ENCODE measurements around the gene SH2D4B.

- TF ChIP-seq CTCF (IDR thresholded peaks at IDR 0.05) (no peak), POLR2A (IDR thresholded peaks at IDR 0.05) (no peak)
These were observed 118.2 kb downstream of the SH2D4B start for GRCh38 chr10:80655898-80656297.

Data from tibial nerve (tissue), 3 donors.